Kidney epithelial cell (primary cell): ENCODE measurements around the gene NDUFS5. TPM values are rescaled to one million over a fixed set of nuclear protein-coding genes. Genes with fewer than 3 reads are reported as not detected.
"Not testable (repeated sequence)": the region's sequence is repeated elsewhere in the genome, so short reads cannot be mapped to it uniquely, and the experiment has no call there.

Experiments used
- DNase-seq: peaks from one replicate; pipeline ENCODE4 v3.0.0-alpha.2; 2010; ENCODE audit warnings: low read depth
- H3K27me3 ChIP-seq: 2 replicates; pipeline ENCODE4 v1.6.0; 2011; ENCODE audit warnings: low read length; ENCODE audit not compliant: control insufficient read depth, insufficient read depth
- H3K36me3 ChIP-seq: 2 replicates; pipeline ENCODE4 v1.5.1; 2011; ENCODE audit warnings: low read length; ENCODE audit not compliant: control insufficient read depth, insufficient read depth
- H3K4me3 ChIP-seq: 2 replicates; pipeline ENCODE4 v1.5.1; 2011; ENCODE audit warnings: low read depth, mild to moderate bottlenecking, control low read depth, low read length
- CTCF ChIP-seq: IDR thresholded peaks from 2 replicates; pipeline ENCODE4 v1.5.1; 2011; ENCODE audit warnings: mild to moderate bottlenecking, moderate library complexity, low read length, control low read depth, inconsistent platforms; ENCODE audit not compliant: insufficient read depth, poor library complexity, severe bottlenecking
- total RNA-seq: library from RNA; depleted of rRNA; stranded (reverse); fragments of >200 nt; gene quantifications from 2 replicates; pipeline ENCODE4 v1.2.3, GENCODE V29; 2015

The NDUFS5 gene
- total RNA-seq, 1 donor from 2014 or later, result 403 TPM

DNA sequence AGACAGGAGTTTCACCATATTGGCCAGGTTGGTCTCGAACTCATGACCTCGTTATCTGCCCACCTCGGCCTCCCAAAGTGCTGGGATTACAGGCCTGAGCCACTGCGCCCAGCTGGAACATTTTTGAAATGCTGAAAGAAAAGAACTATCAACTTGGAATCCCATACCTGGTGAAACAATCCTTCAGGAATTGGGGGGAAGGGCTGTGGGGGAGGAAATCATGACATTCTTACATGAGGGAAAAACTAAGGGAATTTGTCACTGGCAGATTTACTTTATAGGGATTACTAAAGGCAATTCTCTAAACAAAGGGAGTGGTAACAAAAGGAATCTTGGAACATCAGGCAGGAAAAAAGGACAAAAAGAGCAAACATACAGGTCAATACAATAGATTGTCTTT lies 25.8 kb downstream of the NDUFS5 start:
- H3K36me3 ChIP-seq, result no peaks in the 10 kb centered on the region
- H3K27me3 ChIP-seq, result no peaks in the 10 kb centered on the region
- DNase-seq, result no peak
- TF ChIP-seq CTCF, result no peak
- H3K4me3 ChIP-seq, result no peak overlapping the region

GRCh38 chr1:39055213-39055710 lies 29.1 kb downstream of the NDUFS5 start:
- not testable (repeated sequence) for H3K27me3 ChIP-seq, H3K36me3 ChIP-seq, H3K4me3 ChIP-seq, DNase-seq

- not testable (repeated sequence) for H3K36me3 ChIP-seq, H3K4me3 ChIP-seq, H3K27me3 ChIP-seq, DNase-seq
These were observed 35.4 kb downstream of the NDUFS5 start for GRCh38 chr1:39061516-39061915.

DNA sequence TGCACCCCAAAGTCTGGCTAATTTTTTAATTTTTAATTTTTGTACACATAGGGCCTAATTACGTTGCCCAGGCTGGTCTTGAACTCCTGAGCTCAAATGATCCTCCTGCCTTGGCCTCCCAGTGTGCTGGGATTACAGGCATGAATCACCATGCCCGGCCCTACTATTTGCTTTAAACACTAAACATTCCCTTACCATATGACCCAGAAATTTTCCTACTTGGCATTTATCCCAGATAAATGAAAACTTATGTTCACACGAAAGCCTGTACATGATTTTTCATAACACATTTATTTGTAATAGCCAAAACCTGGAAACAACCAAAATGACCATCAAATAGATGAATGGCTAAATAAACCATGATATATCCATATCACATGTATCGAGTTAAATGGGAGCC lies 35.8 kb downstream of the NDUFS5 start:
- DNase-seq, result no peak
- no peaks in the 10 kb centered on the region for H3K27me3 ChIP-seq
- H3K36me3 ChIP-seq, result no peaks in the 10 kb centered on the region
- no peak overlapping the region for H3K4me3 ChIP-seq
- TF ChIP-seq CTCF, result no peak

GRCh38 chr1:39063191-39063590 lies 37.0 kb downstream of the NDUFS5 start:
- TF ChIP-seq CTCF, result no peak
- Histone ChIP-seq H3K4me3 (no peak overlapping the region), H3K36me3 (no peaks in the 10 kb centered on the region), H3K27me3 (no peaks in the 10 kb centered on the region)
- no peak for DNase-seq

- DNase-seq, result no peak
- H3K27me3 ChIP-seq, result no peaks in the 10 kb centered on the region
These were observed 37.6 kb downstream of the NDUFS5 start for GRCh38 chr1:39063775-39064174.

More at GRCh38 chr1:39063775-39064174, 37.6 kb downstream of the NDUFS5 start:
- TF ChIP-seq CTCF, result no peak
- Histone ChIP-seq H3K36me3 (no peaks in the 10 kb centered on the region), H3K4me3 (no peak overlapping the region)
